CD4-positive, CD25-positive, alpha-beta regulatory T cell (primary cell): ENCODE measurements around the gene PTPN7. TPM values are rescaled to one million over a fixed set of nuclear protein-coding genes. Genes with fewer than 3 reads are reported as not detected.

Experiments
- ATAC-seq, 2 donors: fragments of 150-1000 bp; cut with Tn5 transposase; one replicate each; pipeline ENCODE4 v1.10.0; 2021; ENCODE audit warnings: low read depth in 2 of 2, moderate number of reproducible peaks in 2 of 2, moderate library complexity in 1 of 2
- DNase-seq, 3 donors: peaks; one replicate each; pipeline versions ENCODE4 v3.0.0 to v3.0.0-alpha.2; 2012 to 2022; ENCODE audit warnings: mixed read lengths in 1 of 3
- H3K27ac ChIP-seq: one replicate; pipeline ENCODE4 v1.7.0; 2013; ENCODE audit warnings: mild to moderate bottlenecking, low read length; ENCODE audit not compliant: insufficient read depth, poor library complexity, severe bottlenecking
- H3K27me3 ChIP-seq: one replicate; pipeline ENCODE4 v1.7.0; 2013; ENCODE audit warnings: low read length; ENCODE audit not compliant: control insufficient read depth, insufficient read depth
- H3K36me3 ChIP-seq: one replicate; pipeline ENCODE4 v1.7.0; 2013; ENCODE audit warnings: mild to moderate bottlenecking, low read length, moderate library complexity; ENCODE audit not compliant: control insufficient read depth, insufficient read depth
- H3K4me1 ChIP-seq: 2 replicates; pipeline ENCODE4 v1.7.0; 2013; ENCODE audit warnings: mild to moderate bottlenecking, low read length; ENCODE audit not compliant: insufficient read depth, control insufficient read depth, poor library complexity, severe bottlenecking
- H3K4me3 ChIP-seq: one replicate; pipeline ENCODE4 v1.7.0; 2013; ENCODE audit warnings: low read depth, mild to moderate bottlenecking, low read length, moderate library complexity
- H3K9me3 ChIP-seq, 2 experiments: 1 replicate in 1 of 2; 2 replicates in 1 of 2; pipeline ENCODE4 v1.7.0; 2013; ENCODE audit warnings: low read length in 2 of 2, mild to moderate bottlenecking in 1 of 2, moderate library complexity in 1 of 2; ENCODE audit not compliant: control insufficient read depth in 2 of 2
- H3K27ac Mint-ChIP-seq, 3 donors: one replicate each; pipeline ENCODE4 v1.8.0; 2020 to 2022; ENCODE audit warnings: mild to moderate bottlenecking in 3 of 3, mixed read lengths in 3 of 3, moderate library complexity in 2 of 3
- H3K27me3 Mint-ChIP-seq: one replicate; pipeline ENCODE4 v1.8.0; 2022; ENCODE audit warnings: mild to moderate bottlenecking, mixed read lengths
- H3K36me3 Mint-ChIP-seq: one replicate; pipeline ENCODE4 v1.8.0; 2020; ENCODE audit warnings: mixed read lengths
- H3K4me1 Mint-ChIP-seq, 4 donors: one replicate each; pipeline ENCODE4 v1.8.0; 2020 to 2022; ENCODE audit warnings: mixed read lengths in 4 of 4, mild to moderate bottlenecking in 1 of 4
- H3K4me3 Mint-ChIP-seq, 4 donors: one replicate each; pipeline ENCODE4 v1.8.0; 2020 to 2022; ENCODE audit warnings: mild to moderate bottlenecking in 4 of 4, mixed read lengths in 4 of 4, moderate library complexity in 3 of 4
- H3K9me3 Mint-ChIP-seq, 7 donors: one replicate each; pipeline ENCODE4 v1.8.0; 2020 to 2022; ENCODE audit warnings: mixed read lengths in 7 of 7, mild to moderate bottlenecking in 3 of 7, moderate library complexity in 2 of 7
- polyA plus RNA-seq, 4 donors: library from polyadenylated mRNA; unstranded; fragments of 300-500 nt; fragmentation: Illumina TruSeq; gene quantifications; one replicate each; pipeline ENCODE4 v1.2.3, GENCODE V29; 2021
- total RNA-seq: library from RNA; stranded (reverse); gene quantifications from one replicate; pipeline ENCODE4 v1.2.3, GENCODE V29; 2022

Gene PTPN7
- total and polyA plus RNA-seq, 5 donors from 2014 or later = 57.5 to 124 (median 78.0) TPM

- Histone ChIP-seq H3K27me3 (no peaks in the 10 kb centered on the region), H3K36me3 (peaks cover 9% of the 10 kb centered on the region), H3K27ac (no peak overlapping the region), H3K4me3 (no peak overlapping the region), H3K9me3 (no peaks in the 10 kb centered on the region), H3K4me1 (peaks cover 4% of the 10 kb centered on the region)
- DNase-seq (no peak), ATAC-seq (no peak)
- Mint-ChIP-seq H3K27ac (no peak overlapping the region), H3K9me3 (no peaks in the 10 kb centered on the region), H3K4me1 (peaks cover 0 to 3% (median 0%) of the 10 kb centered on the region in 4 donors), H3K27me3 (peaks cover 8% of the 10 kb centered on the region), H3K4me3 (no peak overlapping the region), H3K36me3 (no peaks in the 10 kb centered on the region)
These were observed 32.4 kb downstream of the PTPN7 start for GRCh38 chr1:202127836-202128622.

DNA sequence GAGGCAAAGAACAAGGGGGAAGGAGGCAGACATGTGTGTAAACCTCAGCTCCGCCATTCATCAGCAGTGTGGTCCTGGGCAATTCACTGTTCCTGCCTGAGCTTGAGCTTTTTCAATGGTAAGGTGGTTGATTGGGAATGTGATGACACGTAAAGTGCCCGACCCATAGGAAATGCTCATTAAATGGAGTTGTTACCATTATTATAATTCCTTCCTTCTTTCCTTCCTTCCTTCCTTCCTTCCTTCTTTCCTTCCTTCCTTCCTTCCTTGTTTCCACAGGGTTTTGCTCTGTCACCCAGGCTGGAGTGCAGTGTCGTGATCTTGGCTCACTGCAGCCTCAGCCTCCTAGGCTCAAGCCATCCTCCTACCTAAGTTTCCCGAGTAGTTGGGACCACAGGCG lies 33.3 kb downstream of the PTPN7 start:
- no peak overlapping the region for H3K4me3 Mint-ChIP-seq
- no peak for ATAC-seq

DNA sequence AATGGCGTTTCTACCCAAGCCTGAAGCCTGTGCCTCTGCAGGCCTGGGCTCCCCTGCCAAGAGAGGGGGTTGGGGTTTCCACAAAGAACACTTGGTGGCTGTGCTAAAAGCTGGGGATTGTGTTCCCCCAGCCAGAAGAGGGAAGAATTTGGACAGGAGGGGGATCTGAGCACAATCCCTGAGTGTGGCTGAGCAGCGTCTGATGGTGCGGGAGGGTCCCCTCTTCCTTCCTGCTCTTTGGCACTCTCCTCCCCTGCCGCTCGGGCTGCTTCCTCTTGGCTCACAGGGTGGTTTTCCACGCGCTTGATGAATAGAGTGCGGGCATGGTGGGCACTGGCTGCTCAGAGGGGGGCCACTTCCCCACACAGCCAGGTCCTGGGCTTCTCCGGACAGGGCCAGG lies 34.0 kb downstream of the PTPN7 start:
- Mint-ChIP-seq H3K27me3 (peaks cover 8% of the 10 kb centered on the region), H3K9me3 (no peaks in the 10 kb centered on the region), H3K27ac (no peak overlapping the region), H3K36me3 (no peaks in the 10 kb centered on the region), H3K4me1 (no peaks in the 10 kb centered on the region), H3K4me3 (no peak overlapping the region)
- Histone ChIP-seq H3K27ac (no peak overlapping the region), H3K36me3 (no peaks in the 10 kb centered on the region), H3K4me1 (peaks cover under 1% of the 10 kb centered on the region), H3K4me3 (no peak overlapping the region), H3K27me3 (no peaks in the 10 kb centered on the region), H3K9me3 (no peaks in the 10 kb centered on the region)
- ATAC-seq (no peak), DNase-seq (no peak)

More for the DNA sequence above, 33.3 kb downstream of the PTPN7 start:
- Histone ChIP-seq H3K4me3 (no peak overlapping the region), H3K27ac (no peak overlapping the region), H3K36me3 (peaks cover 1% of the 10 kb centered on the region), H3K4me1 (peaks cover 4% of the 10 kb centered on the region), H3K9me3 (no peaks in the 10 kb centered on the region), H3K27me3 (no peaks in the 10 kb centered on the region)
- Mint-ChIP-seq H3K9me3 (no peaks in the 10 kb centered on the region), H3K27ac (no peak overlapping the region), H3K27me3 (peaks cover 8% of the 10 kb centered on the region), H3K36me3 (no peaks in the 10 kb centered on the region), H3K4me1 (peaks cover 0 to 3% (median 0%) of the 10 kb centered on the region in 4 donors)
- DNase-seq = no peak

- Histone ChIP-seq H3K36me3 (no peaks in the 10 kb centered on the region), H3K9me3 (no peaks in the 10 kb centered on the region), H3K27ac (no peak overlapping the region), H3K4me1 (no peaks in the 10 kb centered on the region), H3K27me3 (no peaks in the 10 kb centered on the region), H3K4me3 (no peak overlapping the region)
- Mint-ChIP-seq H3K4me1 (no peaks in the 10 kb centered on the region), H3K27ac (no peak overlapping the region), H3K4me3 (no peak overlapping the region), H3K36me3 (no peaks in the 10 kb centered on the region), H3K27me3 (peaks cover 8% of the 10 kb centered on the region), H3K9me3 (no peaks in the 10 kb centered on the region)
- ATAC-seq = no peak
- DNase-seq = no peak
These were observed 34.8 kb downstream of the PTPN7 start for GRCh38 chr1:202125611-202126010.

GRCh38 chr1:202124142-202124541 lies 36.3 kb downstream of the PTPN7 start:
- no peaks in the 10 kb centered on the region for H3K36me3 Mint-ChIP-seq
- H3K4me1 Mint-ChIP-seq = no peaks in the 10 kb centered on the region
- H3K27ac Mint-ChIP-seq = no peak overlapping the region
- ATAC-seq (no peak), DNase-seq (no peak)
- Histone ChIP-seq H3K27me3 (no peaks in the 10 kb centered on the region), H3K9me3 (no peaks in the 10 kb centered on the region), H3K36me3 (no peaks in the 10 kb centered on the region), H3K4me1 (no peaks in the 10 kb centered on the region), H3K27ac (no peak overlapping the region), H3K4me3 (no peak overlapping the region)
- no peaks in the 10 kb centered on the region for H3K9me3 Mint-ChIP-seq
- H3K4me3 Mint-ChIP-seq = no peak overlapping the region
- peaks cover 11% of the 10 kb centered on the region for H3K27me3 Mint-ChIP-seq

DNA sequence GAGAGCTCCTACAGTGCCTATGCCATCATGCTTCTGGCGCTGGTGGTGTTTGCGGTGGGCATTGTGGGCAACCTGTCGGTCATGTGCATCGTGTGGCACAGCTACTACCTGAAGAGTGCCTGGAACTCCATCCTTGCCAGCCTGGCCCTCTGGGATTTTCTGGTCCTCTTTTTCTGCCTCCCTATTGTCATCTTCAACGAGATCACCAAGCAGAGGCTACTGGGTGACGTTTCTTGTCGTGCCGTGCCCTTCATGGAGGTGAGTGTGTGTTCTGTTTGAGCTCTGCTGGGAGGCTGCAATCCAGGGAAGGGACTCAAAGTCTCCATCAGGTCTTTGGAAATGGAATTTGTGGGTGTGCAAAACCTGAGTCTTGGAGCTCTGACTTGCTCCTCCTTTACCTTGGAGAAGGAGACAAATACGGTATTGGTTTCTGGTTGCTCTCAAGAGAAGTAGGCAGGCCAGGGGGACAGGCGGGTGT lies 37.0 kb downstream of the PTPN7 start:
- Mint-ChIP-seq H3K4me3 (no peak overlapping the region), H3K27ac (no peak overlapping the region), H3K27me3 (peaks cover 12% of the 10 kb centered on the region), H3K36me3 (no peaks in the 10 kb centered on the region), H3K9me3 (no peaks in the 10 kb centered on the region), H3K4me1 (no peaks in the 10 kb centered on the region)
- Histone ChIP-seq H3K27ac (no peak overlapping the region), H3K4me3 (no peak overlapping the region), H3K27me3 (no peaks in the 10 kb centered on the region), H3K4me1 (no peaks in the 10 kb centered on the region), H3K9me3 (no peaks in the 10 kb centered on the region), H3K36me3 (no peaks in the 10 kb centered on the region)
- ATAC-seq = no peak
- DNase-seq = no peak

GRCh38 chr1:202122639-202123335 lies 37.6 kb downstream of the PTPN7 start, which contains the start of gene GPR37L1:
Gene GPR37L1, plus strand, starts transcription at chr1:202122917. Its CDS starts 47 bp downstream, at chr1:202122964.
- Mint-ChIP-seq H3K36me3 (no peaks in the 10 kb centered on the region), H3K4me1 (no peaks in the 10 kb centered on the region), H3K9me3 (no peaks in the 10 kb centered on the region), H3K27me3 (peaks cover 18% of the 10 kb centered on the region), H3K4me3 (no peak within 1 kb of the TSS), H3K27ac (no peak within 1 kb of the TSS)
- no peaks in the 10 kb centered on the region for H3K9me3 ChIP-seq
- H3K4me3 ChIP-seq = no peak within 1 kb of the TSS
- H3K27ac ChIP-seq = no peak within 1 kb of the TSS
- no peaks in the 10 kb centered on the region for H3K36me3 ChIP-seq
- no peak for ATAC-seq
- H3K27me3 ChIP-seq = no peaks in the 10 kb centered on the region
- no peak for DNase-seq
- no peaks in the 10 kb centered on the region for H3K4me1 ChIP-seq
